ENCODE measurements around the gene SNED1.

SNED1 gene

GRCh38 chr2:241020201-241020600 is 21.8 kb downstream of the SNED1 start:
- no peaks in the 10 kb centered on the region for H3K27me3 ChIP-seq
- H3K27ac ChIP-seq, result no peak overlapping the region
- no peak for TF ChIP-seq CTCF (IDR thresholded peaks at IDR 0.05)
- H3K4me1 ChIP-seq, result no peaks in the 10 kb centered on the region
- intact Hi-C loops (cut with DNase I; ENCODE audit: low total_unique reads), result no loop called here
- DNase-seq, result no peak
- H3K36me3 ChIP-seq, result peaks cover 0 to 16% (median 7%) of the 10 kb centered on the region in 3 donors
- H3K4me3 ChIP-seq, result no peak overlapping the region
- H3K9me3 ChIP-seq, result peaks cover 0 to 6% (median 4%) of the 10 kb centered on the region in 3 donors

GRCh38 chr2:241020629-241021190 is 22.3 kb downstream of the SNED1 start:
- Histone ChIP-seq H3K4me3 (no peak overlapping the region), H3K27me3 (no peaks in the 10 kb centered on the region), H3K4me1 (no peaks in the 10 kb centered on the region), H3K9me3 (peaks cover 0 to 11% (median 9%) of the 10 kb centered on the region in 3 donors), H3K36me3 (peaks cover 0 to 16% (median 7%) of the 10 kb centered on the region in 3 donors), H3K27ac (no peak overlapping the region)
- DNase-seq, result no peak
- TF ChIP-seq CTCF (IDR thresholded peaks at IDR 0.05), result no peak
- intact Hi-C loops (cut with DNase I; ENCODE audit: low total_unique reads), result no loop called here

DNA sequence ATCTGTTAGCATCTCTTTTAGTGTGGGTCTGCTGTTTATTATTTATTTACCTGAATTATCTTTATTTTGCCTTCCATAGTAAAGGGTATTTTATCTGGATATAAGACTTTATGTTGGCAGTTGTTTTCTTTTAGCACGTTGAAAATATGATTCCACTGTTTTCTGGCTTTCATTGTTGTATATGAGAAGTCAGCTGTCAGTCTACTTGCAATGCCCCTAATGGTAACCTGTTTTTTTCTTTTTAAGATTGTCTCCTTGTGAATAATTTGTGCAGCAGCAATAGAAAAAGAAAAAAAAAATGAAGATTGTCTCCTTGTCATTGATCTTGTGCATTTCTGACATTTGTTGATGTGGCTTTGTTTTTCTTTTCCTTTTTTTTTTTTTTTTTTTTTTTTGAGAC is 27.2 kb downstream of the SNED1 start:
- H3K4me1 ChIP-seq, result no peaks in the 10 kb centered on the region
- intact Hi-C loops (cut with DNase I; ENCODE audit: low total_unique reads), result no loop called here
- H3K27ac ChIP-seq, result no peak overlapping the region
- no peaks in the 10 kb centered on the region for H3K27me3 ChIP-seq
- H3K36me3 ChIP-seq, result peaks cover 0 to 11% (median 9%) of the 10 kb centered on the region in 3 donors
- H3K4me3 ChIP-seq, result no peak overlapping the region
- H3K9me3 ChIP-seq, result peaks cover 0 to 24% (median 14%) of the 10 kb centered on the region in 3 donors
- no peak for DNase-seq
- no peak for TF ChIP-seq CTCF (IDR thresholded peaks at IDR 0.05)

GRCh38 chr2:241029599-241030332 is 31.3 kb downstream of the SNED1 start:
- Histone ChIP-seq H3K9me3 (peaks cover 0 to 22% (median 14%) of the 10 kb centered on the region in 3 donors), H3K4me1 (no peaks in the 10 kb centered on the region), H3K36me3 (peaks cover 16 to 41% (median 37%) of the 10 kb centered on the region in 3 donors), H3K4me3 (no peak overlapping the region), H3K27ac (no peak overlapping the region), H3K27me3 (no peaks in the 10 kb centered on the region)
- no peak for DNase-seq
- no peak for TF ChIP-seq CTCF (IDR thresholded peaks at IDR 0.05)
- intact Hi-C loops (cut with DNase I; ENCODE audit: low total_unique reads), result no loop called here

- H3K27ac ChIP-seq, result no peak overlapping the region
- no peak for DNase-seq
- no peak for TF ChIP-seq CTCF (IDR thresholded peaks at IDR 0.05)
- intact Hi-C loops (cut with DNase I; ENCODE audit: low total_unique reads), result no loop called here
- H3K4me3 ChIP-seq, result no peak overlapping the region
- peaks cover 0 to 2% (median 0%) of the 10 kb centered on the region in 4 donors for H3K4me1 ChIP-seq
- H3K9me3 ChIP-seq, result peaks cover 0 to 17% (median 9%) of the 10 kb centered on the region in 3 donors
- H3K27me3 ChIP-seq, result peaks cover 0 to 4% of the 10 kb centered on the region in 2 donors
- H3K36me3 ChIP-seq, result peaks cover 16 to 45% (median 33%) of the 10 kb centered on the region in 3 donors
These were observed 31.9 kb downstream of the SNED1 start for GRCh38 chr2:241030333-241030680.
